CD4-positive, alpha-beta T cell (primary cell): ENCODE measurements around the gene ABCA2. TPM values are rescaled to one million over a fixed set of nuclear protein-coding genes. Genes with fewer than 3 reads are reported as not detected.

Source experiments
- ATAC-seq: fragments of 200-7000 bp; cut with Tn5 transposase; one replicate; pipeline ENCODE4 v1.10.0; 2022; ENCODE audit warnings: mild to moderate bottlenecking; ENCODE audit not compliant: poor library complexity
- CTCF ChIA-PET: fragments of 350-600 bp; sonication (Branson Sonifier 250); formaldehyde crosslinking; loops from one replicate; lab custom pipeline; 2021; ENCODE audit warnings: antibody characterized with exemption, inconsistent platforms; lab: Charles Lee
- POLR2A ChIA-PET: fragments of 350-600 bp; sonication (Branson Sonifier 250); formaldehyde crosslinking; loops from one replicate; lab custom pipeline; 2021; ENCODE audit warnings: antibody characterized with exemption, inconsistent platforms; lab: Charles Lee
- DNase-seq, 14 experiments: peaks; one replicate each; pipeline ENCODE4 v3.0.0-alpha.2; 2013 to 2020; ENCODE audit warnings: mixed read lengths in 2 of 14
- H3K27ac ChIP-seq, 2 donors: one replicate each; pipeline versions ENCODE4 v1.5.1 to v1.7.0; 2013; ENCODE audit warnings: low read length in 2 of 2, low read depth in 1 of 2, mild to moderate bottlenecking in 1 of 2
- H3K27me3 ChIP-seq, 2 experiments: 1 replicate in 1 of 2; 2 replicates in 1 of 2; pipeline versions ENCODE4 v1.6.1 to v1.7.0; 2013; ENCODE audit warnings: low read length in 2 of 2, control low read depth in 1 of 2, mild to moderate bottlenecking in 1 of 2, moderate library complexity in 1 of 2; ENCODE audit not compliant: insufficient read depth in 2 of 2, control insufficient read depth in 1 of 2
- H3K36me3 ChIP-seq: one replicate; pipeline ENCODE4 v1.6.1; 2013; ENCODE audit warnings: low read length, control low read depth; ENCODE audit not compliant: insufficient read depth
- H3K4me1 ChIP-seq: one replicate; pipeline ENCODE4 v1.6.1; 2013; ENCODE audit warnings: low read length, control low read depth; ENCODE audit not compliant: insufficient read depth
- H3K4me3 ChIP-seq: one replicate; pipeline ENCODE4 v1.5.1; 2013; ENCODE audit warnings: mild to moderate bottlenecking, low read length, moderate library complexity
- H3K9me3 ChIP-seq, 2 experiments: 1 replicate in 1 of 2; 2 replicates in 1 of 2; pipeline versions ENCODE4 v1.6.1 to v1.7.0; 2013; ENCODE audit warnings: low read length in 2 of 2, mild to moderate bottlenecking in 2 of 2, control low read depth in 1 of 2, moderate library complexity in 1 of 2; ENCODE audit not compliant: control insufficient read depth in 1 of 2, insufficient read depth in 1 of 2
- H3K27ac Mint-ChIP-seq: one replicate; pipeline ENCODE4 v1.8.0; 2020; ENCODE audit warnings: mixed read lengths
- H3K27me3 Mint-ChIP-seq: one replicate; pipeline ENCODE4 v1.8.0; 2021; ENCODE audit warnings: mixed read lengths
- H3K36me3 Mint-ChIP-seq: one replicate; pipeline ENCODE4 v1.8.0; 2021; ENCODE audit warnings: low read depth, mixed read lengths
- H3K4me1 Mint-ChIP-seq: one replicate; pipeline ENCODE4 v1.8.0; 2021; ENCODE audit warnings: low read depth, mixed read lengths
- H3K4me3 Mint-ChIP-seq: one replicate; pipeline ENCODE4 v1.8.0; 2020; ENCODE audit warnings: mild to moderate bottlenecking, mixed read lengths
- H3K9me3 Mint-ChIP-seq: one replicate; pipeline ENCODE4 v1.8.0; 2020; ENCODE audit warnings: mixed read lengths
- CTCF ChIP-seq: fragments of 200-600 bp; IDR thresholded peaks from one replicate; pipeline ENCODE4 v1.8.0; 2022; ENCODE audit warnings: antibody characterized with exemption, mild to moderate bottlenecking
- intact Hi-C, 2 experiments: fragments of 100-400 bp; cut with DNase I in 1 of 2; cut with micrococcal nuclease in 1 of 2; formaldehyde crosslinking; loops; one replicate each; pipeline versions ENCODE4 v1.15.1 to v1.9.0; 2023 to 2025; cut with DNase I, micrococcal nuclease
- total RNA-seq, 174 experiments: library from RNA in 2 of 174; stranded (reverse) in 2 of 174; gene quantifications; one replicate each; pipeline ENCODE4 v1.2.3 and lab custom pipeline; 2021 to 2026

ABCA2 gene
- total RNA-seq, 2 experiments from 2014 or later: 80.1 to 86.8 TPM

GRCh38 chr9:136964171-136964689 lies 63.8 kb downstream of the ABCA2 start:
- ChIA-PET POLR2A (no interaction called here), CTCF (no interaction called here)
- intact Hi-C loops: no loop called here
- no peaks in the 10 kb centered on the region for H3K9me3 ChIP-seq
- H3K4me3 ChIP-seq: no peak overlapping the region
- H3K27me3 Mint-ChIP-seq: no peaks in the 10 kb centered on the region
- H3K4me1 ChIP-seq: peaks cover 74% of the 10 kb centered on the region
- H3K27me3 ChIP-seq: no peaks in the 10 kb centered on the region
- H3K27ac Mint-ChIP-seq: no peak overlapping the region
- H3K27ac ChIP-seq: no peak overlapping the region
- H3K36me3 ChIP-seq: no peaks in the 10 kb centered on the region
- DNase-seq: no peak
- H3K4me1 Mint-ChIP-seq: peaks cover 29% of the 10 kb centered on the region
- no peak for ATAC-seq
- no peak for TF ChIP-seq CTCF
- no peaks in the 10 kb centered on the region for H3K36me3 Mint-ChIP-seq
- no peak overlapping the region for H3K4me3 Mint-ChIP-seq
- H3K9me3 Mint-ChIP-seq: no peaks in the 10 kb centered on the region

GRCh38 chr9:136963751-136964150 lies 64.3 kb downstream of the ABCA2 start:
- H3K36me3 ChIP-seq: no peaks in the 10 kb centered on the region
- Mint-ChIP-seq H3K27ac (no peak overlapping the region), H3K27me3 (no peaks in the 10 kb centered on the region), H3K9me3 (no peaks in the 10 kb centered on the region), H3K4me3 (no peak overlapping the region), H3K4me1 (peaks cover 29% of the 10 kb centered on the region), H3K36me3 (no peaks in the 10 kb centered on the region)
- H3K27me3 ChIP-seq: no peaks in the 10 kb centered on the region
- intact Hi-C loops: no loop called here
- DNase-seq: no peak
- CTCF ChIA-PET: no interaction called here
- POLR2A ChIA-PET: no interaction called here
- ATAC-seq: no peak
- H3K9me3 ChIP-seq: no peaks in the 10 kb centered on the region
- no peak overlapping the region for H3K27ac ChIP-seq
- H3K4me1 ChIP-seq: peaks cover 78% of the 10 kb centered on the region
- H3K4me3 ChIP-seq: no peak overlapping the region
- no peak for TF ChIP-seq CTCF

GRCh38 chr9:136963341-136963740 lies 64.7 kb downstream of the ABCA2 start:
- Mint-ChIP-seq H3K36me3 (no peaks in the 10 kb centered on the region), H3K4me3 (no peak overlapping the region), H3K9me3 (no peaks in the 10 kb centered on the region), H3K27me3 (no peaks in the 10 kb centered on the region), H3K4me1 (peaks cover 29% of the 10 kb centered on the region), H3K27ac (no peak overlapping the region)
- no peak for TF ChIP-seq CTCF
- no peaks in the 10 kb centered on the region for H3K27me3 ChIP-seq
- intact Hi-C loops: no loop called here
- H3K36me3 ChIP-seq: no peaks in the 10 kb centered on the region
- ATAC-seq: no peak
- CTCF ChIA-PET: interaction anchor here (0.6 kb wide), 1 partner anchor 91 kb away, joined by 3 read pairs; no protein-coding TSS in a partner anchor
- no peak overlapping the region for H3K27ac ChIP-seq
- POLR2A ChIA-PET: no interaction called here
- H3K9me3 ChIP-seq: peaks cover 0 to 3% of the 10 kb centered on the region in 2 experiments
- no peak overlapping the region for H3K4me3 ChIP-seq
- no peak for DNase-seq
- H3K4me1 ChIP-seq: peaks cover 83% of the 10 kb centered on the region
